GF-D8 (cell line): Measurements from ENCODE around the gene SPIN2A.
"Not testable (repeated sequence)": the region's sequence is repeated elsewhere in the genome, so short reads cannot be mapped to it uniquely, and the experiment has no call there.

ENCODE experiments used
- DNase-seq: peaks from one replicate; lab custom pipeline; 2025; lab: John Stamatoyannopoulos, UW

The SPIN2A gene

GRCh38 chrX:57137073-57137472 is at the start of gene SPIN2A:
TSS of gene SPIN2A (minus strand) at chrX:57137397. CDS start at chrX:57136597, 800 bp downstream.
- not testable (repeated sequence) for DNase-seq

- no peak for DNase-seq
Measured at GRCh38 chrX:57178605-57179004, 41.4 kb upstream of the SPIN2A start.

GRCh38 chrX:57177070-57177469 is 39.9 kb upstream of the SPIN2A start:
- no peak for DNase-seq

- DNase-seq, result no peak
Measured at GRCh38 chrX:57172544-57172943, 35.3 kb upstream of the SPIN2A start.

GRCh38 chrX:57156397-57157049 is 19.3 kb upstream of the SPIN2A start:
- peak; percentile 0 for DNase-seq

- no peak for DNase-seq
Measured at GRCh38 chrX:57155171-57155570, 18.0 kb upstream of the SPIN2A start.

GRCh38 chrX:57152222-57152621 is 15.0 kb upstream of the SPIN2A start:
- not testable (repeated sequence) for DNase-seq

- no peak for DNase-seq
Measured at GRCh38 chrX:57138674-57139073, 1.5 kb upstream of the SPIN2A start.

GRCh38 chrX:57137501-57137900 is 304 bp upstream of the SPIN2A start:
- no peak for DNase-seq

- DNase-seq, result not testable (repeated sequence)
Measured at GRCh38 chrX:57136589-57136988, 608 bp downstream of the SPIN2A start.

GRCh38 chrX:57135287-57135686 is 1.9 kb downstream of the SPIN2A start:
- no peak for DNase-seq

GRCh38 chrX:57134702-57135101 is 2.5 kb downstream of the SPIN2A start:
- DNase-seq, result no peak

- no peak for DNase-seq
Measured at GRCh38 chrX:57133706-57134105, 3.5 kb downstream of the SPIN2A start.

GRCh38 chrX:57133284-57133683 is 3.9 kb downstream of the SPIN2A start:
- DNase-seq, result not testable (repeated sequence)

- DNase-seq, result no peak
Measured at GRCh38 chrX:57132046-57132445, 5.2 kb downstream of the SPIN2A start.

- DNase-seq, result no peak
Measured at GRCh38 chrX:57121816-57122215, 15.4 kb downstream of the SPIN2A start.

GRCh38 chrX:57121162-57121755 is 15.9 kb downstream of the SPIN2A start, which contains the start of gene SPIN2B:
TSS of gene SPIN2B (minus strand) at chrX:57121548.
- DNase-seq, result peak; percentile 72

GRCh38 chrX:57120619-57121161 is 16.5 kb downstream of the SPIN2A start:
- not testable (repeated sequence) for DNase-seq

- DNase-seq, result no peak
Measured at GRCh38 chrX:57119416-57119815, 17.8 kb downstream of the SPIN2A start.

GRCh38 chrX:57117566-57117965 is 19.6 kb downstream of the SPIN2A start:
- DNase-seq, result not testable (repeated sequence)

- no peak for DNase-seq
Measured at GRCh38 chrX:57104921-57105398, 32.2 kb downstream of the SPIN2A start.

GRCh38 chrX:57104406-57104805 is 32.8 kb downstream of the SPIN2A start:
- no peak for DNase-seq

- no peak for DNase-seq
Measured at GRCh38 chrX:57103489-57103888, 33.7 kb downstream of the SPIN2A start.
